Cerebellar nuclear complex (tissue), 1 donor: Measurements from ENCODE around the gene SLITRK6.
"Not testable (repeated sequence)": the region's sequence is repeated elsewhere in the genome, so short reads cannot be mapped to it uniquely, and the experiment has no call there.

Experiments used
- DNase-seq, 2 experiments: peaks; one replicate each; lab custom pipeline; 2025; lab: John Stamatoyannopoulos, UW

Gene SLITRK6

DNA sequence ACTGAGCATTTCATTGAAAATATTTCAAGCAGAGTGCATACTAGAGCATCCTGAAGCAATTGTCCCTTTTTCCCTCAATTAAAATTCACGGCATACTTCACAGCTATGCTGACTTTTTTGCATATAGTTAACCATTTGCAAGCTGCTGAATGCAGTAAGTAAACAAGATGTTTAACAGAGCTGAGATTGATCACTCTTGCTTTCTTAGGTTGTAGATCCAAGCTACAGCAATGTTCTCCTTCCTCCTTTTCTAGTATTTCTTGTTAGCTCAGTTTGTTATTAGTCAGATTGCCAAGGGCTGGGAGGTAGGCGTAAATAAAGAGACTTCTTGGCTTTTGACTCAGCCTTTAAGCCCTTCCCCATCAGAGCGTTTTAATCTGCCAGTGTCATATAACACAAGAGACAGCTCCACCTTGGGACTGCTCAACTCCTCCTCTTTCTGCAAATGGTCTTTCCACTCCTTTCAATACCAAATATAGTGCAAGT is at the start of gene SLITRK6:
Gene SLITRK6, minus strand, starts transcription at position 323 of the 486 bp plus-strand sequence. CDS start 2,911 bp downstream, outside the sequence.
- no peak for DNase-seq

DNA sequence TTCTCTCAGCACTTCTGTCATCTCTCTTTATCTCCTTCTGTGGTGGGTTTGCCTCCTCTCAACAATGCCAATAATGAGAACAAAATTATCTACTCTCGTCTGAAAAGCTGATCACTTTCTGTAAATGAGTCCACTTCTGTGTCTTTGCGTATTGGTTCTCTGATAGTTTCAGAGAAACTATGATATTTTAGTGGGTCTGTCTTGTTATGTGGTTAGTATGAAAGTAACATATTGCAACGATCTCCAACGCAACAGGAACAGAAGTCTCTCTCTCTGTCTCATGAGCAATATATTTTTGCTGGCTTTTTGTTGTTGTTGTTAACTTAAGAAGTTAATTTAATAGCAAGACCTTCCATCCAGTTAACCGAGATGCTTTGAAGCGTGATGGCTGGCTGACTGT is 47.8 kb upstream of the SLITRK6 start:
- DNase-seq = no peak

GRCh38 chr13:85841427-85841826 is 42.2 kb upstream of the SLITRK6 start:
- no peak for DNase-seq

GRCh38 chr13:85833921-85834320 is 34.7 kb upstream of the SLITRK6 start:
- DNase-seq = no peak

- no peak for DNase-seq
Measured at GRCh38 chr13:85828094-85828684, 29.0 kb upstream of the SLITRK6 start.

- no peak for DNase-seq
Measured at GRCh38 chr13:85825454-85825853, 26.2 kb upstream of the SLITRK6 start.

GRCh38 chr13:85823832-85824231 is 24.6 kb upstream of the SLITRK6 start:
- no peak for DNase-seq

DNA sequence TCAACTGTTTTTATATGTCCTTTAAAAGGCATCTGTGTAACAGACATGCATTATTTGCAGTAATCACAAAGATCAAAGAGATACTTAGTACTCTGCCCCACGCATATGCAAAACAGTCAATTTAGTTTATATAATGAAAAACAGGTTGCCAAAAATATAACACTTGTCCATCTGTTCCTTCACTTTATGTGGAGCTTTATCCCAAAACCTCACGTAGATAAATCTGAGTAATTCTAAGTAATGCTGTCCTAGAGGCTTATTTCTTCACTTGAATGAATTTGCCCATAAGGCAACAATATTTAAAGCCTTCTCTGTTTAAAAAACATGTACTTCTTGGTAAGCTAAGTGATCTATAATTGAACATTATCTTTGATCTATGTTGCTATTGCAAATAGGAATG is 20.3 kb upstream of the SLITRK6 start:
- no peak for DNase-seq

DNA sequence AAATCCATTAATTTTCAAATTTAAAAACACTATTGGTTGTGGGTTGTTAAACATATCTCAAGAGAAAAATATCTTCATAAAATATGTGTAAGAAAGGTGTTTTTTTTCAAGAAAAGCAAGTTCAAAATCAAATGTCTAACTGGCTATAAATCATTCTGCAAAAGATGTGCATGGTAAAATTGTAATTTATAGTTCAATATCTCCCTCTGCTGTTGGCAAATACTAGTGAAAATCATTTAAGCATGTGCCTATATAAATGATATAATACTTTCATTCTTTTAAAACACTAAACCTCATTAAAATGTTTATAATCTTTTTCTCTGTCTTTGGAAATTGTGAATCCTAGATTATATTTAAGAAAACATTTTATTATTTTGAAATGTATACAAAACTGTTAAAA is 17.2 kb upstream of the SLITRK6 start:
- DNase-seq = no peak

DNA sequence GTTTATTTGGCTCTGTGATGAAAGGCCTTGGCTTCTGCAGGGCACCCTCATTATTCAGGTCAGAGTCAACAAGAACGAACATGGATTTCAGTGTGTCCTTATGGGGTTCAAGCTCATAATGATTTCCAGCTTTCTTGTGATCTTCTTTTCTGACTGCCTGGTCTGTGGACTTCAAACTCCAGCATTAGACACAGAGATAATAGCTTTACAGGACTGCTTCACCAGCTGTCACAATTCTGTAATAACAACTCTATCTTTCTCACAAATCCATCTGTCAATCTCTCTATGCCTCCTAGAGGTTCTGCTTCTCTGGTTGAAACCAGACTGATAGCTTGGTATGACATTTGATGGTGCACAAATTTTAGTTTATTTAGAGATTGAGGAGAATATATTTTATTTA is 13.1 kb upstream of the SLITRK6 start:
- DNase-seq = no peak

- no peak for DNase-seq
Measured at GRCh38 chr13:85808811-85809210, 9.6 kb upstream of the SLITRK6 start.

GRCh38 chr13:85806553-85807175 is 7.4 kb upstream of the SLITRK6 start:
- DNase-seq = no peak

DNA sequence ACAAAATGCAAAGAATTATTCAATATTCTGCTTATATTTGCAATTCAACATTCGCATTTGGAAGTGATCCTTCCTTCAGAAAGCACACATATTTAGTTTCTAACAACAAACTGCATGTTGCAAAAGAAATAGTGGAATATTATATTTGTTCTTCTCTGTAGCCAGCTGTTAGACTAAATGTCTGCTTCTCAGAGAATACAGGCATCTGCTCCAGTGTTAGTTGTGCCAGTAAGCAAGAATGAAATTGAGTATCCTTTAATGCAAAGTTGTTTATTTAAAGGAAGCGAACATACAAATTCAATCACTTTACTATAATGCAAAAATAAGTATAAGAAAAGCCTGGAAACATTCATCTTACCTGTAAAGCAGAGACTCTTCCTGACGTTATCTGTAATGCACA is 663 bp downstream of the SLITRK6 start:
- no peak for DNase-seq

DNA sequence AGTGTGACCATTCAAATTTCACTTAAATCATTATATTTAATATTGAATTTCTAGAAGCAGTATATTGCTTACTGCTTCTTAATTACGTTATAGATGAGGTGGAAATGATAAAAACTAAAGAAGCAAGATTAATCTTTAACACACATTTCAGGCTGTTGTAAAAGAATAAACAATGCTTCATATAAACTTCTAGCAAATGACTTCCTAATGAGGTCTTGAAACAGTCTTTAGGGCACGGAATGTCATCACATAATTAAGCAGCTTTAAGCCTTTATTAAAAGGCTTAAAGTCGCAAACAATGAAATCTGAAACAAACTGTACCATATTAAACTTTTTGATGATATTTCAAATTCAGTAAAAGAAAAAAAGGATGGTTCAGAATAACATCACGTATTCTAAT is 1.9 kb downstream of the SLITRK6 start:
- no peak for DNase-seq

DNA sequence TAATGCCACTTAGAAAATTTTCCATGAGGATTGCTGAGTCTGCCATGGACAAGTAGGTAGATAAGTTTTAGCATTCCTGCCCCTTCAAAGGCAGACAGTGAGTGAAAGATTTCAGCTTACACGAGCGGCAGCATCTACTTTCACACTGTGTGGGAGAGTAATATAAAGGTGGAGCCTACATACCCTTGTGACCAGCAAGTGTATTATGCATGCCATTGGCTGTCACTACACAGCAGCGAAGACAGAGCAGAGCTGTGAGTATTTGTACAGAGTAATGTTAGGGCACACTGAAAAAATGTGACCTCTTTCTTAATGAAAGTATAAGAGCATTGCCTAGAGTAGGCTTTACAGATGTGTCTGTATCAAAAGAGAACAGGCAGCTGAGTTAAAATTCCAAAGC is 14.0 kb downstream of the SLITRK6 start:
- no peak for DNase-seq

DNA sequence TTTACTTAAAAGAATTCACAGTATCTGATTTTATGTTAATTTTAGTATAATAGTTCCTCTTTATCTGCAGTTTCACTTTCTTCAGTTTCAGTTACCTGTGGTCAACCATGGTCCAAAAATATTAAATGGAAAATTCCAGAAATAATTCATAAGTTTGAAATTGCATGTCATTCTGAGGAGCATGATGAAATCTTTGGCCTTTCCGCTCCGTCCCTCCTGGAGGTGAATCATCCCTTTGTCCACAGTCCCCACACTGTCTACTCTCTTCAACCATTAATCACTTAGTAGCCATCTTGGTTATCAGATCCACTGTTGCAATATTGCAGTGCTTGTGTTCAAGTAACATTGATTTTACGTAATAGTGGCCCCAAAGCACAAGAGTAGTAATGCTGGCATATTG is 26.9 kb downstream of the SLITRK6 start:
- DNase-seq = no peak

- DNase-seq = no peak
Measured at GRCh38 chr13:85771856-85772255, 27.4 kb downstream of the SLITRK6 start.

GRCh38 chr13:85768946-85769345 is 30.3 kb downstream of the SLITRK6 start:
- no peak for DNase-seq

DNA sequence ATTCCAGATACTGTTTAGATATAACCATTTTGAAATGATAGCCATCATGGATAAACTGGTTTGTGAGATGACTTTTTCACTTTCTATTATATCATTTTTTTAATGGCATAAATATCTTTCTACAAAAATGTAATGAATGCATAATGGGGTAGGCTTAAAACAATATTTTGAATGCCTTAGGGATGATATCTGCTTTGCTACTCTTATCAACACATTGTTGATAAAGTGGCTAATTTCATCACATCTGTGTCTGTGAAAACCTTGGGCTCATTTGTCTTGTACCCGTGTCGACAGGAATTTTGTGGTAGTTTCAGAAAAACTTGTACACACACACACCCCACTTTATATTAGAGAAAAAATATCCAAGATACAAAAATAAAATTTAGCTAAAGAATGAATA is 44.1 kb downstream of the SLITRK6 start:
- DNase-seq = no peak

DNA sequence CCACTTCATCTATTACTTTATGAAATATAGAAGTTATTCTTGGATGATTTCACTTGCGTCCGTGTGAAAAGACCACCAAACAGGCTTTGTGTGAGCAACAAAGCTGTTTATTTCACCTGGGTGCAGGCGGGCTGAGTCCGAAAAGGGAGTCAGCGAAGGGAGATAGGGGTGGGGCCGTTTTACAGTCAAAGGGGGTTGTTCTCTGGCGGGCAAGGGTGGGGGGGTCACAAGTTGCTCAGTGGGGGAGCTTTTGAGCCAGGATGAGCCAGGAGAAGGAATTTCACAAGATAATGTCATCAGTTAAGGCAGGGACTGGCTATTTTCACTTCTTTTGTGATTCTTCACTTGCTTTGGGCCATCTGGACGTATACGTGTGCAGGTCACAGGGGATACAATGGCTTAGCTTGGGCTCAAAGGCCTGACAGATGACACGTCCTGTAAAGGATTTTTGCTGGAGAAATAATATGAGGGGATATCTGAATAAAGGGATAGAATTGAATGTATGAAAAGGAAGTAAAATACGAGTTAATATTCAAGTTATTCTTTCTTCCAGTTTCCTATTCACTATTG is 55.9 kb downstream of the SLITRK6 start:
- DNase-seq = not testable (repeated sequence)
